ENCODE measurements around the gene FLVCR1. TPM values are rescaled to one million over a fixed set of nuclear protein-coding genes. Genes with fewer than 3 reads are reported as not detected.

Gene FLVCR1
- total RNA-seq (2021) = 67.9 to 78.6 TPM (median 69.4 TPM) in 3 replicates
- Bru-seq, nascent RNA = percentile 98 among the genes with signal in this experiment
- long read RNA-seq, experiment 1, full-length matches to known transcripts = 127 of 237 reads
- long read RNA-seq, experiment 1, partial matches to known transcripts = 22 of 237 reads
- long read RNA-seq, experiment 1, other reads (novel, unspliced or antisense) = 88 of 237 reads
- long read RNA-seq, experiment 2, full-length matches to known transcripts = 26 of 84 reads
- long read RNA-seq, experiment 2, partial matches to known transcripts = 13 of 84 reads
- long read RNA-seq, experiment 2, other reads (novel, unspliced or antisense) = 45 of 84 reads
- long read RNA-seq, experiment 3, full-length matches to known transcripts = 23 of 29 reads
- long read RNA-seq, experiment 3, partial matches to known transcripts = 2 of 29 reads
- long read RNA-seq, experiment 3, other reads (novel, unspliced or antisense) = 4 of 29 reads

DNA sequence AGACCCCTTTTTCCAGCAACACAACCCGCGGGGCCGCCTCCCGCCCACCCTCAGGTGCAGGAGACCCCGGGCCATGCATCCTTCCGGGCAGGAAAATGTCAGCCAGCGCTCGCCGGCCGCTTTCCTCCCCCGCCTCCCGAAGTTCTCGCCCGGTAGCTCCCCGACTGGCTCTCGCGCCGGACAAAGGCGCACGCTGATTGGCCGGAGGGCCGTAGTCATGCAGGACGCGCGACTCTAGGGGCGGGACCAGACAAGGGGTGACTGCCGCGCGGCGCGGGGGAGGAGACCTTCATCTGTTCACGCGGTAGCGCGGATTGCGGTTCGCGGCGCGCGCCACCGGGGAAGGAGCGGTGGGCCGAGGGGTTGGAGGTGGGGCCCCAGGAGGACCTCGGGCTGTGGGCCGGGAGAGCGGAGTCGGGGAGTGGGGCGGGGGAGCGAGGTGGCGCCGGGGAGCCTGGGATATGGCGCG lies at the start of gene FLVCR1:
TSS of gene FLVCR1 (plus strand) at position 284 of the 469 bp plus-strand sequence. CDS start at position 462, 178 bp downstream.
- CTCF ChIA-PET = interaction anchor here (0.6 to 1.6 kb wide), 10 partner anchors 22 to 248 kb away, joined by 3 to 18 read pairs (median 4); no protein-coding TSS in a partner anchor
- no peak within 1 kb of the TSS for H3K4me3 Mint-ChIP-seq
- ATAC-seq = peak; percentile 94
- peak within 1 kb of the TSS; percentile 96 for H3K27ac Mint-ChIP-seq
- peaks cover 15% of the 10 kb centered on the region for H3K36me3 Mint-ChIP-seq
- H3K4me1 Mint-ChIP-seq = peaks cover 34% of the 10 kb centered on the region
- peak; percentile 98 for DNase-seq (ENCODE audit: low spot score)
- H3K27me3 Mint-ChIP-seq (ENCODE audit: low read depth) = peaks cover 10% of the 10 kb centered on the region
- 0 out of 2 replicates have a peak, but pooled peaks cover 4% of the 10 kb centered on the region for H3K9me3 Mint-ChIP-seq
- POLR2A ChIA-PET = interaction anchor here (0.6 to 2.2 kb wide), 12 partner anchors 11 to 250 kb away, joined by 3 to 22 read pairs (median 4); partner anchors contain the start of genes ATF3, NSL1, TATDN3 and VASH2
- TF ChIP-seq, protein P1, sequence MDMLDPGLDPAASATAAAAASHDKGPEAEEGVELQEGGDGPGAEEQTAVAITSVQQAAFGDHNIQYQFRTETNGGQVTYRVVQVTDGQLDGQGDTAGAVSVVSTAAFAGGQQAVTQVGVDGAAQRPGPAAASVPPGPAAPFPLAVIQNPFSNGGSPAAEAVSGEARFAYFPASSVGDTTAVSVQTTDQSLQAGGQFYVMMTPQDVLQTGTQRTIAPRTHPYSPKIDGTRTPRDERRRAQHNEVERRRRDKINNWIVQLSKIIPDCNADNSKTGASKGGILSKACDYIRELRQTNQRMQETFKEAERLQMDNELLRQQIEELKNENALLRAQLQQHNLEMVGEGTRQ (CRISPR knock-in tag; IDR thresholded peaks at IDR 0.05) = no peak
- TF ChIP-seq, protein P2, sequence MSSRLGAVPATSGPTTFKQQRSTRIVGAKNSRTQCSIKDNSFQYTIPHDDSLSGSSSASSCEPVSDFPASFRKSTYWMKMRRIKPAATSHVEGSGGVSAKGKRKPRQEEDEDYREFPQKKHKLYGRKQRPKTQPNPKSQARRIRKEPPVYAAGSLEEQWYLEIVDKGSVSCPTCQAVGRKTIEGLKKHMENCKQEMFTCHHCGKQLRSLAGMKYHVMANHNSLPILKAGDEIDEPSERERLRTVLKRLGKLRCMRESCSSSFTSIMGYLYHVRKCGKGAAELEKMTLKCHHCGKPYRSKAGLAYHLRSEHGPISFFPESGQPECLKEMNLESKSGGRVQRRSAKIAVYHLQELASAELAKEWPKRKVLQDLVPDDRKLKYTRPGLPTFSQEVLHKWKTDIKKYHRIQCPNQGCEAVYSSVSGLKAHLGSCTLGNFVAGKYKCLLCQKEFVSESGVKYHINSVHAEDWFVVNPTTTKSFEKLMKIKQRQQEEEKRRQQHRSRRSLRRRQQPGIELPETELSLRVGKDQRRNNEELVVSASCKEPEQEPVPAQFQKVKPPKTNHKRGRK (CRISPR knock-in tag; IDR thresholded peaks at IDR 0.05; ENCODE audit: borderline replicate concordance) = no peak
- no peak for TF ChIP-seq ZNF416 (CRISPR knock-in tag; IDR thresholded peaks at IDR 0.05)
- TF ChIP-seq, protein P3, sequence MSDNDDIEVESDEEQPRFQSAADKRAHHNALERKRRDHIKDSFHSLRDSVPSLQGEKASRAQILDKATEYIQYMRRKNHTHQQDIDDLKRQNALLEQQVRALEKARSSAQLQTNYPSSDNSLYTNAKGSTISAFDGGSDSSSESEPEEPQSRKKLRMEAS (CRISPR knock-in tag; IDR thresholded peaks at IDR 0.05) = peak; percentile 82; the same call in 1 of the 2 replicates
- TF ChIP-seq ZNF138 (CRISPR knock-in tag; conservative IDR thresholded peaks at IDR 0.05) = no peak
- TF ChIP-seq SP1 (CRISPR knock-in tag; conservative IDR thresholded peaks at IDR 0.05) = peak; percentile 89
- TF ChIP-seq, protein P4, sequence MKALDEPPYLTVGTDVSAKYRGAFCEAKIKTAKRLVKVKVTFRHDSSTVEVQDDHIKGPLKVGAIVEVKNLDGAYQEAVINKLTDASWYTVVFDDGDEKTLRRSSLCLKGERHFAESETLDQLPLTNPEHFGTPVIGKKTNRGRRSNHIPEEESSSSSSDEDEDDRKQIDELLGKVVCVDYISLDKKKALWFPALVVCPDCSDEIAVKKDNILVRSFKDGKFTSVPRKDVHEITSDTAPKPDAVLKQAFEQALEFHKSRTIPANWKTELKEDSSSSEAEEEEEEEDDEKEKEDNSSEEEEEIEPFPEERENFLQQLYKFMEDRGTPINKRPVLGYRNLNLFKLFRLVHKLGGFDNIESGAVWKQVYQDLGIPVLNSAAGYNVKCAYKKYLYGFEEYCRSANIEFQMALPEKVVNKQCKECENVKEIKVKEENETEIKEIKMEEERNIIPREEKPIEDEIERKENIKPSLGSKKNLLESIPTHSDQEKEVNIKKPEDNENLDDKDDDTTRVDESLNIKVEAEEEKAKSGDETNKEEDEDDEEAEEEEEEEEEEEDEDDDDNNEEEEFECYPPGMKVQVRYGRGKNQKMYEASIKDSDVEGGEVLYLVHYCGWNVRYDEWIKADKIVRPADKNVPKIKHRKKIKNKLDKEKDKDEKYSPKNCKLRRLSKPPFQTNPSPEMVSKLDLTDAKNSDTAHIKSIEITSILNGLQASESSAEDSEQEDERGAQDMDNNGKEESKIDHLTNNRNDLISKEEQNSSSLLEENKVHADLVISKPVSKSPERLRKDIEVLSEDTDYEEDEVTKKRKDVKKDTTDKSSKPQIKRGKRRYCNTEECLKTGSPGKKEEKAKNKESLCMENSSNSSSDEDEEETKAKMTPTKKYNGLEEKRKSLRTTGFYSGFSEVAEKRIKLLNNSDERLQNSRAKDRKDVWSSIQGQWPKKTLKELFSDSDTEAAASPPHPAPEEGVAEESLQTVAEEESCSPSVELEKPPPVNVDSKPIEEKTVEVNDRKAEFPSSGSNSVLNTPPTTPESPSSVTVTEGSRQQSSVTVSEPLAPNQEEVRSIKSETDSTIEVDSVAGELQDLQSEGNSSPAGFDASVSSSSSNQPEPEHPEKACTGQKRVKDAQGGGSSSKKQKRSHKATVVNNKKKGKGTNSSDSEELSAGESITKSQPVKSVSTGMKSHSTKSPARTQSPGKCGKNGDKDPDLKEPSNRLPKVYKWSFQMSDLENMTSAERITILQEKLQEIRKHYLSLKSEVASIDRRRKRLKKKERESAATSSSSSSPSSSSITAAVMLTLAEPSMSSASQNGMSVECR (CRISPR knock-in tag; IDR thresholded peaks at IDR 0.05; ENCODE audit: borderline replicate concordance) = peak; percentile 84; the same call in 1 of the 2 replicates
- no peak for TF ChIP-seq SMAD4 (CRISPR knock-in tag; IDR thresholded peaks at IDR 0.05)
- 0 out of 2 replicates have a peak, but pooled peaks have one; percentile 25 for TF ChIP-seq ESRRA (CRISPR knock-in tag; IDR thresholded peaks at IDR 0.05; ENCODE audit: borderline replicate concordance)
- TF ChIP-seq, protein P5, sequence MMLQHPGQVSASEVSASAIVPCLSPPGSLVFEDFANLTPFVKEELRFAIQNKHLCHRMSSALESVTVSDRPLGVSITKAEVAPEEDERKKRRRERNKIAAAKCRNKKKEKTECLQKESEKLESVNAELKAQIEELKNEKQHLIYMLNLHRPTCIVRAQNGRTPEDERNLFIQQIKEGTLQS (CRISPR knock-in tag; conservative IDR thresholded peaks at IDR 0.05) = no peak
- TF ChIP-seq, protein P6, sequence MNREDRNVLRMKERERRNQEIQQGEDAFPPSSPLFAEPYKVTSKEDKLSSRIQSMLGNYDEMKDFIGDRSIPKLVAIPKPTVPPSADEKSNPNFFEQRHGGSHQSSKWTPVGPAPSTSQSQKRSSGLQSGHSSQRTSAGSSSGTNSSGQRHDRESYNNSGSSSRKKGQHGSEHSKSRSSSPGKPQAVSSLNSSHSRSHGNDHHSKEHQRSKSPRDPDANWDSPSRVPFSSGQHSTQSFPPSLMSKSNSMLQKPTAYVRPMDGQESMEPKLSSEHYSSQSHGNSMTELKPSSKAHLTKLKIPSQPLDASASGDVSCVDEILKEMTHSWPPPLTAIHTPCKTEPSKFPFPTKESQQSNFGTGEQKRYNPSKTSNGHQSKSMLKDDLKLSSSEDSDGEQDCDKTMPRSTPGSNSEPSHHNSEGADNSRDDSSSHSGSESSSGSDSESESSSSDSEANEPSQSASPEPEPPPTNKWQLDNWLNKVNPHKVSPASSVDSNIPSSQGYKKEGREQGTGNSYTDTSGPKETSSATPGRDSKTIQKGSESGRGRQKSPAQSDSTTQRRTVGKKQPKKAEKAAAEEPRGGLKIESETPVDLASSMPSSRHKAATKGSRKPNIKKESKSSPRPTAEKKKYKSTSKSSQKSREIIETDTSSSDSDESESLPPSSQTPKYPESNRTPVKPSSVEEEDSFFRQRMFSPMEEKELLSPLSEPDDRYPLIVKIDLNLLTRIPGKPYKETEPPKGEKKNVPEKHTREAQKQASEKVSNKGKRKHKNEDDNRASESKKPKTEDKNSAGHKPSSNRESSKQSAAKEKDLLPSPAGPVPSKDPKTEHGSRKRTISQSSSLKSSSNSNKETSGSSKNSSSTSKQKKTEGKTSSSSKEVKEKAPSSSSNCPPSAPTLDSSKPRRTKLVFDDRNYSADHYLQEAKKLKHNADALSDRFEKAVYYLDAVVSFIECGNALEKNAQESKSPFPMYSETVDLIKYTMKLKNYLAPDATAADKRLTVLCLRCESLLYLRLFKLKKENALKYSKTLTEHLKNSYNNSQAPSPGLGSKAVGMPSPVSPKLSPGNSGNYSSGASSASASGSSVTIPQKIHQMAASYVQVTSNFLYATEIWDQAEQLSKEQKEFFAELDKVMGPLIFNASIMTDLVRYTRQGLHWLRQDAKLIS (CRISPR knock-in tag; IDR thresholded peaks at IDR 0.05; ENCODE audit: borderline replicate concordance) = peak; percentile 75; the same call in 1 of the 2 replicates
- peak; percentile 96 for TF ChIP-seq ETV6 (CRISPR knock-in tag; IDR thresholded peaks at IDR 0.05)
- 0 out of 2 replicates have a peak, but pooled peaks have one; percentile 33 for TF ChIP-seq KAT7 (CRISPR knock-in tag; IDR thresholded peaks at IDR 0.05; ENCODE audit: borderline replicate concordance)
- TF ChIP-seq, protein P7, sequence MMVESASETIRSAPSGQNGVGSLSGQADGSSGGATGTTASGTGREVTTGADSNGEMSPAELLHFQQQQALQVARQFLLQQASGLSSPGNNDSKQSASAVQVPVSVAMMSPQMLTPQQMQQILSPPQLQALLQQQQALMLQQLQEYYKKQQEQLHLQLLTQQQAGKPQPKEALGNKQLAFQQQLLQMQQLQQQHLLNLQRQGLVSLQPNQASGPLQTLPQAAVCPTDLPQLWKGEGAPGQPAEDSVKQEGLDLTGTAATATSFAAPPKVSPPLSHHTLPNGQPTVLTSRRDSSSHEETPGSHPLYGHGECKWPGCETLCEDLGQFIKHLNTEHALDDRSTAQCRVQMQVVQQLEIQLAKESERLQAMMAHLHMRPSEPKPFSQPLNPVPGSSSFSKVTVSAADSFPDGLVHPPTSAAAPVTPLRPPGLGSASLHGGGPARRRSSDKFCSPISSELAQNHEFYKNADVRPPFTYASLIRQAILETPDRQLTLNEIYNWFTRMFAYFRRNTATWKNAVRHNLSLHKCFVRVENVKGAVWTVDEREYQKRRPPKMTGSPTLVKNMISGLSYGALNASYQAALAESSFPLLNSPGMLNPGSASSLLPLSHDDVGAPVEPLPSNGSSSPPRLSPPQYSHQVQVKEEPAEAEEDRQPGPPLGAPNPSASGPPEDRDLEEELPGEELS (CRISPR knock-in tag; IDR thresholded peaks at IDR 0.05) = peak; percentile 90
- TF ChIP-seq, protein P8, sequence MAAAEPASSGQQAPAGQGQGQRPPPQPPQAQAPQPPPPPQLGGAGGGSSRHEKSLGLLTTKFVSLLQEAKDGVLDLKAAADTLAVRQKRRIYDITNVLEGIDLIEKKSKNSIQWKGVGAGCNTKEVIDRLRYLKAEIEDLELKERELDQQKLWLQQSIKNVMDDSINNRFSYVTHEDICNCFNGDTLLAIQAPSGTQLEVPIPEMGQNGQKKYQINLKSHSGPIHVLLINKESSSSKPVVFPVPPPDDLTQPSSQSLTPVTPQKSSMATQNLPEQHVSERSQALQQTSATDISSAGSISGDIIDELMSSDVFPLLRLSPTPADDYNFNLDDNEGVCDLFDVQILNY (CRISPR knock-in tag; IDR thresholded peaks at IDR 0.05) = peak; percentile 85
- TF ChIP-seq FOXP1 (CRISPR knock-in tag; IDR thresholded peaks at IDR 0.05; ENCODE audit: borderline replicate concordance) = peak; percentile 15; the same call in 1 of the 2 replicates
- TF ChIP-seq RELA (CRISPR knock-in tag; IDR thresholded peaks at IDR 0.05; ENCODE audit: borderline replicate concordance) = peak; percentile 57; the same call in 1 of the 2 replicates
- no peak for TF ChIP-seq NR1H2 (CRISPR knock-in tag; IDR thresholded peaks at IDR 0.05)
- peak; percentile 75; the same call in 1 of the 2 replicates for TF ChIP-seq ZNF232 (CRISPR knock-in tag; IDR thresholded peaks at IDR 0.05)
- TF ChIP-seq NR3C1 (CRISPR knock-in tag; conservative IDR thresholded peaks at IDR 0.05; ENCODE audit: low read depth) = no peak
